Hindlimb muscle (tissue), 1 donor: Measurements from ENCODE around the gene RYR1. TPM values are rescaled to one million over a fixed set of nuclear protein-coding genes. Genes with fewer than 3 reads are reported as not detected.
"Not testable (repeated sequence)": the region's sequence is repeated elsewhere in the genome, so short reads cannot be mapped to it uniquely, and the experiment has no call there.

ENCODE experiments used
- DNase-seq: peaks from one replicate; pipeline ENCODE4 v3.0.0-alpha.2; 2013
- polyA plus RNA-seq: library from polyadenylated mRNA; unstranded; fragments of 120-200 nt; gene quantifications from one replicate; pipeline ENCODE4 v1.2.1, GENCODE V29; 2013; ENCODE audit not compliant: insufficient read length

RYR1 gene
- polyA plus RNA-seq, 1 donor, result 771 TPM

GRCh38 chr19:38618590-38619360 lies 185.3 kb downstream of the RYR1 start, which contains the start of gene EIF3K:
Gene EIF3K (plus strand): TSS chr19:38619188. CDS start chr19:38619269, 81 bp downstream.
- peak; percentile 100 for DNase-seq

GRCh38 chr19:38619361-38620174 lies 186.1 kb downstream of the RYR1 start:
- no peak for DNase-seq

- DNase-seq, result no peak
Measured at GRCh38 chr19:38624822-38625221, 191.3 kb downstream of the RYR1 start.

GRCh38 chr19:38626401-38626800 lies 192.9 kb downstream of the RYR1 start:
- no peak for DNase-seq

GRCh38 chr19:38629568-38629967 lies 196.1 kb downstream of the RYR1 start:
- no peak for DNase-seq

GRCh38 chr19:38631301-38631700 lies 197.8 kb downstream of the RYR1 start:
- not testable (repeated sequence) for DNase-seq

GRCh38 chr19:38631811-38632475 lies 198.5 kb downstream of the RYR1 start:
- DNase-seq, result not testable (repeated sequence)

GRCh38 chr19:38632476-38633213 lies 199.2 kb downstream of the RYR1 start:
- DNase-seq, result no peak

GRCh38 chr19:38634757-38635482 lies 201.4 kb downstream of the RYR1 start:
- DNase-seq, result peak; percentile 80

GRCh38 chr19:38635483-38636399 lies 202.2 kb downstream of the RYR1 start:
- DNase-seq, result no peak

Other genes starting within 250 kb of the RYR1 start
- gene DPF1, start 209.5 kb upstream of the RYR1 start, polyA plus RNA-seq, result 2.4 TPM
- gene PPP1R14A, start 177.3 kb upstream of the RYR1 start, polyA plus RNA-seq, result 14.5 TPM
- gene SPINT2, start 169.1 kb upstream of the RYR1 start, polyA plus RNA-seq, result 5.2 TPM
- not detected for gene C19orf33, start 129.4 kb upstream of the RYR1 start, polyA plus RNA-seq
- 27.4 TPM for gene YIF1B, start 117.7 kb upstream of the RYR1 start, polyA plus RNA-seq
- 2.2 TPM for gene KCNK6, start 113.8 kb upstream of the RYR1 start, polyA plus RNA-seq
- gene CATSPERG, start 97.9 kb upstream of the RYR1 start, polyA plus RNA-seq, result 2.7 TPM
- gene PSMD8, start 59.1 kb upstream of the RYR1 start, polyA plus RNA-seq, result 120 TPM
- gene GGN, start 45.7 kb upstream of the RYR1 start, polyA plus RNA-seq, result 0.49 TPM
- 0.49 TPM for gene SPRED3, start 45.0 kb upstream of the RYR1 start, polyA plus RNA-seq
- 13.3 TPM for gene FAM98C, start 30.6 kb upstream of the RYR1 start, polyA plus RNA-seq
- 2.8 TPM for gene RASGRP4, start 7.5 kb upstream of the RYR1 start, polyA plus RNA-seq
- 12.2 TPM for gene MAP4K1, start 184.3 kb downstream of the RYR1 start, polyA plus RNA-seq
- gene EIF3K, start 185.5 kb downstream of the RYR1 start, polyA plus RNA-seq, result 381 TPM
- gene ACTN4, start 214.0 kb downstream of the RYR1 start, polyA plus RNA-seq, result 251 TPM